IMR-90 (cell line): ENCODE data around the gene VEGFC. TPM values are rescaled to one million over a fixed set of nuclear protein-coding genes. Genes with fewer than 3 reads are reported as not detected.

Experiments
- ATAC-seq: fragments of 200-7000 bp; cut with Tn5 transposase; 2 replicates; pipeline ENCODE4 v1.9.1; 2020; ENCODE audit warnings: low read depth, mild to moderate bottlenecking, moderate library complexity
- BruUV-seq: library from RNA; stranded (reverse); fragments of 400-500 nt; replicated peaks from 2 replicates; lab custom pipeline; 2021; lab: Mats Ljungman, UMichigan
- CTCF ChIA-PET: fragments of 300-600 bp; formaldehyde crosslinking; extraction: SDS; loops from one replicate; lab custom pipeline; 2021; ENCODE audit warnings: antibody characterized with exemption; lab: Yijun Ruan, JAX
- POLR2A ChIA-PET: fragments of 300-600 bp; sonication (Branson Sonifier 250); formaldehyde crosslinking; loops from one replicate; lab custom pipeline; 2022; ENCODE audit warnings: antibody characterized with exemption; ENCODE audit not compliant: unreplicated experiment; lab: Charles Lee
- DNase-seq: peaks from one replicate; pipeline ENCODE4 v3.0.0; 2013
- H2AFZ ChIP-seq: replicated peaks from 2 replicates; pipeline ENCODE3; 2013; ENCODE audit warnings: low read length, mild to moderate bottlenecking; ENCODE audit not compliant: poor library complexity
- H2AK5ac ChIP-seq: 2 replicates; pipeline ENCODE4 v1.6.1; 2013; ENCODE audit warnings: low read depth, low read length, inconsistent platforms
- H2AK9ac ChIP-seq: replicated peaks from 2 replicates; pipeline ENCODE3; 2013; ENCODE audit warnings: mild to moderate bottlenecking, low read depth, low read length, moderate library complexity; ENCODE audit not compliant: poor library complexity
- H2BK120ac ChIP-seq: 2 replicates; pipeline ENCODE4 v1.6.1; 2013; ENCODE audit warnings: low read depth, low read length, inconsistent platforms
- H2BK15ac ChIP-seq: 3 replicates; pipeline ENCODE4 v1.6.1; 2013; ENCODE audit warnings: low read depth, low read length, inconsistent platforms
- H2BK20ac ChIP-seq: 2 replicates; pipeline ENCODE4 v1.6.1; 2013; ENCODE audit warnings: low read depth, mild to moderate bottlenecking, inconsistent platforms, low read length, moderate library complexity
- H2BK5ac ChIP-seq: 2 replicates; pipeline ENCODE4 v1.6.1; 2013; ENCODE audit warnings: mild to moderate bottlenecking, low read depth, low read length, inconsistent platforms; ENCODE audit not compliant: poor library complexity, severe bottlenecking
- H3K14ac ChIP-seq: replicated peaks from 2 replicates; pipeline ENCODE4 v1.6.1; 2013; ENCODE audit warnings: low read depth, low read length, inconsistent platforms
- H3K18ac ChIP-seq: 2 replicates; pipeline ENCODE4 v1.6.1; 2013; ENCODE audit warnings: low read depth, low read length, control low read depth
- H3K23ac ChIP-seq: 2 replicates; pipeline ENCODE4 v1.6.1; 2013; ENCODE audit warnings: low read depth, low read length, inconsistent platforms
- H3K27ac ChIP-seq: 2 replicates; pipeline ENCODE4 v1.5.1; 2013; ENCODE audit warnings: mild to moderate bottlenecking, control low read depth, low read length; ENCODE audit not compliant: insufficient read depth
- H3K27me3 ChIP-seq: 2 replicates; pipeline ENCODE4 v1.6.1; 2013; ENCODE audit warnings: low read length; ENCODE audit not compliant: control insufficient read depth, insufficient read depth
- H3K36me3 ChIP-seq: 2 replicates; pipeline ENCODE4 v1.6.1; 2013; ENCODE audit warnings: low read length, mixed read lengths; ENCODE audit not compliant: control insufficient read depth, insufficient read depth
- H3K4ac ChIP-seq: 2 replicates; pipeline ENCODE4 v1.6.1; 2013; ENCODE audit warnings: low read depth, low read length, inconsistent platforms
- H3K4me1 ChIP-seq: 2 replicates; pipeline ENCODE4 v1.6.1; 2013; ENCODE audit warnings: low read length, mixed read lengths; ENCODE audit not compliant: control insufficient read depth, insufficient read depth
- H3K4me2 ChIP-seq: 2 replicates; pipeline ENCODE4 v1.6.1; 2013; ENCODE audit warnings: low read depth, mild to moderate bottlenecking, control low read depth, low read length, moderate library complexity
- H3K4me3 ChIP-seq: 2 replicates; pipeline ENCODE4 v1.5.1; 2013; ENCODE audit warnings: low read depth, mild to moderate bottlenecking, control low read depth, low read length, moderate library complexity; ENCODE audit not compliant: insufficient read depth
- H3K56ac ChIP-seq: 2 replicates; pipeline ENCODE4 v1.6.1; 2013; ENCODE audit warnings: low read length, inconsistent platforms; ENCODE audit not compliant: insufficient read depth; ENCODE audit errors: extremely low read depth
- H3K79me1 ChIP-seq, 2 experiments: 2 replicates each; pipeline ENCODE4 v1.6.1; 2013; ENCODE audit warnings: low read length in 2 of 2, inconsistent platforms in 1 of 2, low read depth in 1 of 2
- H3K9ac ChIP-seq: 2 replicates; pipeline ENCODE4 v1.6.1; 2013; ENCODE audit warnings: low read depth, low read length, control low read depth
- H3K9me1 ChIP-seq: 2 replicates; pipeline ENCODE4 v1.6.1; 2013; ENCODE audit warnings: low read length, inconsistent platforms; ENCODE audit not compliant: insufficient read depth
- H3K9me3 ChIP-seq: 2 replicates; pipeline ENCODE4 v1.6.1; 2013; ENCODE audit warnings: low read length; ENCODE audit not compliant: control insufficient read depth, insufficient read depth
- H4K20me1 ChIP-seq: 2 replicates; pipeline ENCODE4 v1.6.1; 2013; ENCODE audit warnings: low read length, inconsistent platforms; ENCODE audit not compliant: insufficient read depth
- H4K5ac ChIP-seq: 2 replicates; pipeline ENCODE4 v1.6.1; 2013; ENCODE audit warnings: mild to moderate bottlenecking, low read depth, low read length, control low read depth
- H4K8ac ChIP-seq, 2 experiments: 2 replicates each; pipeline ENCODE4 v1.6.1; 2013; ENCODE audit warnings: low read depth in 2 of 2, low read length in 2 of 2, control low read depth in 1 of 2, inconsistent platforms in 1 of 2
- H4K91ac ChIP-seq: 2 replicates; pipeline ENCODE4 v1.6.1; 2013; ENCODE audit warnings: low read depth, low read length, inconsistent platforms; ENCODE audit not compliant: insufficient read depth
- BHLHE40 ChIP-seq: fragments of 150-350 bp; IDR thresholded peaks from 2 replicates; pipeline ENCODE4 v1.6.1; 2016; ENCODE audit warnings: mild to moderate bottlenecking, low read depth, low read length
- CEBPB ChIP-seq: IDR thresholded peaks from 2 replicates; pipeline ENCODE4 v1.6.1; 2012; ENCODE audit warnings: low read depth, low read length, improper control_type of control experiment
- CHD1 ChIP-seq: IDR thresholded peaks from 2 replicates; pipeline ENCODE4 v1.6.1; 2012; ENCODE audit warnings: low read depth, low read length, improper control_type of control experiment
- CTCF ChIP-seq: conservative IDR thresholded peaks from 2 replicates; pipeline ENCODE4 v1.5.1; 2012; ENCODE audit warnings: mild to moderate bottlenecking, low read depth, low read length, improper control_type of control experiment
- ELK1 ChIP-seq: fragments of 150-350 bp; IDR thresholded peaks from 2 replicates; pipeline ENCODE4 v1.6.1; 2016; ENCODE audit warnings: low read depth, mild to moderate bottlenecking, low read length, moderate library complexity, borderline replicate concordance
- FOS ChIP-seq: fragments of 150-350 bp; IDR thresholded peaks from 2 replicates; pipeline ENCODE4 v1.6.1; 2016; ENCODE audit warnings: low read depth, low read length
- MAFK ChIP-seq: IDR thresholded peaks from 2 replicates; pipeline ENCODE4 v1.6.1; 2012; ENCODE audit warnings: low read depth, low read length, improper control_type of control experiment
- MXI1 ChIP-seq: IDR thresholded peaks from 2 replicates; pipeline ENCODE4 v1.6.1; 2012; ENCODE audit warnings: low read depth, mild to moderate bottlenecking, low read length, moderate library complexity, borderline replicate concordance
- RAD21 ChIP-seq: IDR thresholded peaks from 2 replicates; pipeline ENCODE4 v1.6.1; 2012; ENCODE audit warnings: low read length, improper control_type of control experiment
- SMC3 ChIP-seq: fragments of 150-350 bp; IDR thresholded peaks from 2 replicates; pipeline ENCODE4 v1.6.1; 2016; ENCODE audit warnings: low read depth, mild to moderate bottlenecking, antibody characterized with exemption, low read length, moderate library complexity
- USF2 ChIP-seq: fragments of 150-350 bp; IDR thresholded peaks from 2 replicates; pipeline ENCODE4 v1.6.1; 2017; ENCODE audit warnings: mild to moderate bottlenecking, antibody characterized with exemption, low read length, low read depth
- WGBS, 2 experiments: methylation state at CpG; one replicate each; pipeline versions ENCODE4 v1.1.5 to v1.1.7; 2013; ENCODE audit warnings: missing lambda C conversion rate in 2 of 2; ENCODE audit not compliant: insufficient read length in 1 of 2; ENCODE audit errors: extremely low coverage in 2 of 2; 5-methylcytosine and 5-hydroxymethylcytosine counted together
- dilution Hi-C: fragments of 300-500 bp; cut with HindIII; formaldehyde crosslinking; loops from one replicate; pipeline ENCODE4 v1.14.3; 2018; ENCODE audit warnings: low sequenced_read_pairs; ENCODE audit not compliant: unreplicated experiment
- in situ Hi-C: fragments of 300-500 bp; cut with MboI; formaldehyde crosslinking; loops from 3 replicates; pipeline ENCODE4 v1.14.3; 2019; ENCODE audit warnings: low sequenced_read_pairs, inconsistent platforms, mixed read lengths
- intact Hi-C: fragments of 100-400 bp; cut with micrococcal nuclease; formaldehyde crosslinking; loops from 2 replicates; pipeline ENCODE4 v1.10.0; 2022
- polyA plus RNA-seq, 3 experiments: library from polyadenylated mRNA; depleted of rRNA; stranded (reverse); fragments of >200 nt; gene quantifications; 2 replicates each; pipeline ENCODE4 v1.2.3, GENCODE V29; 2012; ENCODE audit warnings: low replicate concordance in 1 of 3
- total RNA-seq: library from RNA; depleted of rRNA; stranded (reverse); fragments of >200 nt; gene quantifications from 2 replicates; pipeline ENCODE4 v1.2.3, GENCODE V29; 2012

The VEGFC gene
- total and polyA plus RNA-seq, 2 of the 4 experiments (the other 2 are of a cell fraction): 22.9 to 49.7 TPM

DNA sequence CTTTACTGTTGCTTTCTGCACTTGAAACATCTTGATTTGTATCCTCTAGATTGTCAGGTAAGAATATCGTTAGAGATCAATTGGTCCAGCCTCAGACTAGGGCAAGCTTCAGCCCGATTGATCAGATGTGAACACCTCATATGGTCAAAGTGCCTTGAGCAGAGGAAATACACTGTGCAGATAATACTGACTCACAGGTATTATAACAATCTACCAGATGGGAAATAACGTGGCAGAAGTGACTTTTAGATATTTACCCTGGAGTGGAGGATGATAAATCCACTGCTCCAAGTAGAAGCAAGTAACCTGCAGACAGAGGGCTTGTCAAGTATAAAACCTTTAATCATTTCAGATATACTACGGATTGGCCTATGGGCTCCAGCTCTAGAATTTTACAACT, 17.9 kb downstream of the VEGFC start:
- Histone ChIP-seq H2BK20ac (no peak overlapping the region), H4K5ac (no peak overlapping the region), H2BK15ac (no peak overlapping the region), H3K23ac (no peak overlapping the region; the same call in 1 of the 2 replicates), H3K79me1 (peaks cover 0 to 11% of the 10 kb centered on the region in 2 experiments; a peak in 2 of 4 replicates), H3K18ac (peak overlapping the region; percentile 65), H3K27me3 (no peaks in the 10 kb centered on the region), H3K4me1 (peaks cover 9% of the 10 kb centered on the region; the same call in 1 of the 2 replicates), H3K36me3 (peaks cover 2% of the 10 kb centered on the region; the same call in 1 of the 2 replicates), H2AFZ (no peak overlapping the region), H4K8ac (peak overlapping the region in 1 of 2 experiments; percentile 51; a peak in 2 of 4 replicates), H3K56ac (no peak overlapping the region), H3K27ac (peak overlapping the region; percentile 59; the same call in 1 of the 2 replicates), H2BK5ac (peak overlapping the region; percentile 53), H2AK5ac (no peak overlapping the region), H2AK9ac (no peak overlapping the region), H3K9me1 (0 out of 2 replicates have a peak, but pooled peaks cover 4% of the 10 kb centered on the region), H3K4me3 (no peak overlapping the region), H4K20me1 (peaks cover 51% of the 10 kb centered on the region; the same call in 1 of the 2 replicates), H3K14ac (0 out of 2 replicates have a peak overlapping the region, but pooled peaks have one; percentile 10), H2BK120ac (peak overlapping the region; percentile 17; the same call in 1 of the 2 replicates), H3K9me3 (no peaks in the 10 kb centered on the region), H3K4ac (peak overlapping the region; percentile 12; the same call in 1 of the 2 replicates), H3K9ac (no peak overlapping the region), H4K91ac (0 out of 2 replicates have a peak overlapping the region, but pooled peaks have one; percentile 26), H3K4me2 (peak overlapping the region; percentile 2; the same call in 1 of the 2 replicates)
- dilution Hi-C loops (no loop called here), intact Hi-C loops (no loop called here), in situ Hi-C loops (loop anchor here (25.0 kb wide), 2 partner anchors 388 to 562 kb away; no protein-coding TSS in a partner anchor)
- no peak for ATAC-seq
- WGBS, 2 experiments: no CpG with 5 or more reads among the region's 4 CpGs
- ChIA-PET CTCF (no interaction called here), POLR2A (no interaction called here)
- DNase-seq: peak; percentile 45
- no TSS peak for BruUV-seq
- TF ChIP-seq RAD21 (no peak), BHLHE40 (no peak), MXI1 (no peak), FOS (no peak), USF2 (no peak), ELK1 (no peak), SMC3 (no peak), CTCF (no peak), CEBPB (no peak), MAFK (no peak), CHD1 (no peak)
